HepG2 (cell line): ENCODE measurements around the gene SPCS1. TPM values are rescaled to one million over a fixed set of nuclear protein-coding genes. Genes with fewer than 3 reads are reported as not detected.
A peak's percentile ranks its signal among the peaks of the same experiment; 100 is the strongest.

Experiments used
- ATM ChIP-seq: fragments of 450-650 bp; IDR thresholded peaks from 2 replicates; pipeline ENCODE4 v1.7.1; 2017; ENCODE audit warnings: mild to moderate bottlenecking, borderline replicate concordance
- FOXP1 ChIP-seq, 2 experiments: fragments of 450-650 bp in 1 of 2; IDR thresholded peaks; 2 replicates each; pipeline ENCODE4 v1.6.1; 2017 to 2018; ENCODE audit warnings: antibody characterized with exemption in 1 of 2
- GLI4 ChIP-seq: sonication (generic); formaldehyde crosslinking; IDR thresholded peaks from 2 replicates; pipeline ENCODE4 v1.5.1; 2020; ENCODE audit warnings: missing genetic modification reagents, mild to moderate bottlenecking, moderate library complexity, borderline replicate concordance
- HMGA1 ChIP-seq: sonication (generic); formaldehyde crosslinking; conservative IDR thresholded peaks from 2 replicates; pipeline ENCODE4 v1.4.0; 2020; ENCODE audit warnings: missing genetic modification reagents
- HNF1A ChIP-seq, 2 experiments: sonication (generic) in 1 of 2; formaldehyde crosslinking in 1 of 2; IDR thresholded peaks; 2 replicates each; pipeline versions ENCODE4 v1.4.0 to v1.6.1; 2016 to 2020; ENCODE audit warnings: borderline replicate concordance in 1 of 2, low read depth in 1 of 2, mild to moderate bottlenecking in 1 of 2, missing genetic modification reagents in 1 of 2
- HNF1B ChIP-seq: sonication (generic); formaldehyde crosslinking; IDR thresholded peaks from 2 replicates; pipeline ENCODE4 v1.5.1; 2020; ENCODE audit warnings: mild to moderate bottlenecking, moderate library complexity, missing genetic modification reagents
- KDM4B ChIP-seq: sonication (generic); formaldehyde crosslinking; IDR thresholded peaks from 2 replicates; pipeline ENCODE4 v1.4.0; 2020; ENCODE audit warnings: missing genetic modification reagents
- MBD4 ChIP-seq: IDR thresholded peaks from 2 replicates; pipeline ENCODE4 v1.6.1; 2012; ENCODE audit warnings: low read length, inconsistent platforms, borderline replicate concordance
- NCOA5 ChIP-seq: sonication (generic); formaldehyde crosslinking; IDR thresholded peaks from 2 replicates; pipeline ENCODE4 v1.4.0; 2020; ENCODE audit warnings: missing genetic modification reagents
- NFE2L1 ChIP-seq: sonication (generic); formaldehyde crosslinking; IDR thresholded peaks from 2 replicates; pipeline ENCODE4 v1.4.0; 2020; ENCODE audit warnings: missing genetic modification reagents, mild to moderate bottlenecking, borderline replicate concordance
- ONECUT2 ChIP-seq: sonication (generic); formaldehyde crosslinking; IDR thresholded peaks from 2 replicates; pipeline ENCODE4 v1.4.0; 2020; ENCODE audit warnings: missing genetic modification reagents
- RFXAP ChIP-seq: sonication (generic); formaldehyde crosslinking; IDR thresholded peaks from 2 replicates; pipeline ENCODE4 v1.4.0; 2020; ENCODE audit warnings: missing genetic modification reagents, borderline replicate concordance
- SIN3A ChIP-seq: IDR thresholded peaks from 2 replicates; pipeline ENCODE4 v1.6.1; 2011; ENCODE audit warnings: low read depth, mild to moderate bottlenecking, control low read depth, low read length, borderline replicate concordance
- SMAD3 ChIP-seq: sonication (generic); formaldehyde crosslinking; IDR thresholded peaks from 2 replicates; pipeline ENCODE4 v1.4.0; 2020; ENCODE audit warnings: missing genetic modification reagents
- ZBTB33 ChIP-seq: sonication (generic); formaldehyde crosslinking; IDR thresholded peaks from 2 replicates; pipeline ENCODE4 v1.4.0; 2020; ENCODE audit warnings: missing genetic modification reagents
- ZNF124 ChIP-seq: sonication (generic); formaldehyde crosslinking; IDR thresholded peaks from 2 replicates; pipeline ENCODE4 v1.4.0; 2020; ENCODE audit warnings: missing genetic modification reagents
- ZNF224 ChIP-seq: sonication (generic); formaldehyde crosslinking; IDR thresholded peaks from 2 replicates; pipeline ENCODE4 v1.5.0; 2020; ENCODE audit warnings: mild to moderate bottlenecking, missing genetic modification reagents
- ZNF337 ChIP-seq: sonication (generic); formaldehyde crosslinking; IDR thresholded peaks from 2 replicates; pipeline ENCODE4 v1.5.1; 2020; ENCODE audit warnings: missing genetic modification reagents, low read depth, mild to moderate bottlenecking, borderline replicate concordance
- ZNF354B ChIP-seq: sonication (generic); formaldehyde crosslinking; IDR thresholded peaks from 2 replicates; pipeline ENCODE4 v1.8.0; 2022; ENCODE audit warnings: mild to moderate bottlenecking, missing genetic modification reagents
- ZNF484 ChIP-seq: sonication (generic); formaldehyde crosslinking; IDR thresholded peaks from 2 replicates; pipeline ENCODE4 v1.5.1; 2020; ENCODE audit warnings: mild to moderate bottlenecking, low read depth, missing genetic modification reagents, borderline replicate concordance
- ZSCAN9 ChIP-seq: IDR thresholded peaks from 2 replicates; pipeline ENCODE4 v1.6.1; 2016; ENCODE audit warnings: borderline replicate concordance
- polyA plus RNA-seq, 8 experiments: library from polyadenylated mRNA; depleted of rRNA in 3 of 8; stranded (reverse) in 7 of 8; unstranded in 1 of 8; fragments of >200 nt; fragmentation: Illumina TruSeq in 4 of 8; extraction: Trizol in 4 of 8; gene quantifications; 2 replicates each; pipeline versions ENCODE4 v1.2.1 to v1.2.3, GENCODE V29; 2011 to 2016; ENCODE audit warnings: low read depth in 4 of 8, missing spikeins in 1 of 8, mixed read lengths in 1 of 8; ENCODE audit not compliant: insufficient read depth in 1 of 8
- total RNA-seq, 5 experiments: library from RNA; depleted of rRNA; stranded (reverse); fragments of >200 nt; fragmentation: Illumina TruSeq; extraction: Trizol; gene quantifications; 2 replicates each; pipeline ENCODE4 v1.2.3, GENCODE V29; 2016; ENCODE audit warnings: low read depth in 1 of 5

Gene SPCS1
- total and polyA plus RNA-seq, 2 of the 13 experiments (the other 11 are each of a cell fraction or from before 2014, with no cell fraction given) = 84.6 to 120 TPM

- TF ChIP-seq ZNF224 (CRISPR knock-in tag) (peak; percentile 25; the same call in 1 of the 2 replicates), ZNF124 (CRISPR knock-in tag) (peak; percentile 69; the same call in 1 of the 2 replicates), SMAD3 (CRISPR knock-in tag) (peak; percentile 74), FOXP1 (IDR thresholded peaks at IDR 0.05) (no peak), FOXP1 (CRISPR knock-in tag; IDR thresholded peaks at IDR 0.05) (peak; percentile 93), GLI4 (no peak), SIN3A (peak; percentile 90), ZNF354B (no peak), ZNF337 (peak; percentile 10; the same call in 1 of the 2 replicates), ZNF484 (CRISPR knock-in tag) (no peak), ONECUT2 (CRISPR knock-in tag) (no peak), NFE2L1 (CRISPR knock-in tag) (no peak), KDM4B (CRISPR knock-in tag) (peak; percentile 44; the same call in 1 of the 2 replicates), RFXAP (CRISPR knock-in tag) (peak; percentile 79; the same call in 1 of the 2 replicates), ATM (no peak), MBD4 (no peak), HNF1A (IDR thresholded peaks at IDR 0.05; ENCODE audit: low read depth) (0 out of 2 replicates have a peak, but pooled peaks have one; percentile 31), HNF1A (CRISPR knock-in tag; IDR thresholded peaks at IDR 0.05; ENCODE audit: borderline replicate concordance) (peak; percentile 74; the same call in 1 of the 2 replicates), ZSCAN9 (CRISPR knock-in tag) (peak; percentile 56; the same call in 1 of the 2 replicates), HNF1B (CRISPR knock-in tag) (peak; percentile 79; the same call in 1 of the 2 replicates), HMGA1 (no peak), NCOA5 (CRISPR knock-in tag) (no peak), ZBTB33 (CRISPR knock-in tag) (no peak)
Observed at GRCh38 chr3:52704611-52705437, 1.1 kb upstream of the SPCS1 start (continued).
